M059J (cell line): ENCODE data around the gene UBXN6. TPM values are rescaled to one million over a fixed set of nuclear protein-coding genes. Genes with fewer than 3 reads are reported as not detected.

ENCODE experiments used
- DNase-seq: peaks from one replicate; pipeline ENCODE4 v3.0.0-alpha.2; 2012; ENCODE audit warnings: low read depth
- total RNA-seq: library from RNA; depleted of rRNA; stranded (reverse); fragments of >200 nt; shearing (Covaris generic); gene quantifications from 2 replicates; pipeline ENCODE4 v1.2.3, GENCODE V29; 2014

Gene UBXN6
- total RNA-seq, 1 experiment from 2014 or later, result 127 TPM

GRCh38 chr19:4442819-4443146, 14.8 kb downstream of the UBXN6 start:
- no peak for DNase-seq

GRCh38 chr19:4441994-4442818, 15.4 kb downstream of the UBXN6 start:
- DNase-seq, result no peak

GRCh38 chr19:4439243-4439642, 18.4 kb downstream of the UBXN6 start:
- DNase-seq, result no peak

GRCh38 chr19:4437103-4437502, 20.5 kb downstream of the UBXN6 start:
- no peak for DNase-seq

- no peak for DNase-seq
Measured at GRCh38 chr19:4436231-4436630, 21.4 kb downstream of the UBXN6 start.

- DNase-seq, result no peak
Measured at GRCh38 chr19:4434391-4434790, 23.2 kb downstream of the UBXN6 start.

- no peak for DNase-seq
Measured at GRCh38 chr19:4432918-4433506, 24.6 kb downstream of the UBXN6 start.

- no peak for DNase-seq
Measured at GRCh38 chr19:4431808-4432674, 25.6 kb downstream of the UBXN6 start.

- no peak for DNase-seq
Measured at GRCh38 chr19:4431296-4431695, 26.3 kb downstream of the UBXN6 start.

GRCh38 chr19:4430760-4431159, 26.8 kb downstream of the UBXN6 start:
- no peak for DNase-seq

- no peak for DNase-seq
Measured at GRCh38 chr19:4429771-4430171, 27.8 kb downstream of the UBXN6 start.

GRCh38 chr19:4429256-4429655, 28.3 kb downstream of the UBXN6 start:
- no peak for DNase-seq

GRCh38 chr19:4428326-4428975, 29.1 kb downstream of the UBXN6 start:
- DNase-seq, result no peak

GRCh38 chr19:4425537-4425936, 32.1 kb downstream of the UBXN6 start:
- no peak for DNase-seq

GRCh38 chr19:4423416-4424126, 34.0 kb downstream of the UBXN6 start:
- no peak for DNase-seq

GRCh38 chr19:4416268-4416667, 41.3 kb downstream of the UBXN6 start:
- no peak for DNase-seq

GRCh38 chr19:4415352-4415751, 42.2 kb downstream of the UBXN6 start:
- no peak for DNase-seq

- no peak for DNase-seq
Measured at GRCh38 chr19:4414800-4415321, 42.7 kb downstream of the UBXN6 start.

GRCh38 chr19:4414144-4414799, 43.3 kb downstream of the UBXN6 start:
- DNase-seq, result peak; percentile 47

- no peak for DNase-seq
Measured at GRCh38 chr19:4413588-4413987, 44.0 kb downstream of the UBXN6 start.
